Liver (tissue), 2 donors: ENCODE measurements around the gene B2M.

Source experiments
- MAX ChIP-seq: IDR thresholded peaks from 2 replicates; pipeline ENCODE4 v1.6.1; 2016; ENCODE audit warnings: antibody characterized with exemption
- TF ChIP-seq, protein P1 (sequence below): fragments of 150-350 bp; IDR thresholded peaks from 2 replicates; pipeline ENCODE4 v1.5.1; 2017; ENCODE audit warnings: improper control_type of control experiment, low read depth, low read length; ENCODE audit not compliant: missing input control
- donor health status: healthy.

GRCh38 chr15:44736181-44736765, 25.0 kb downstream of the B2M start, which contains the start of gene TRIM69:
- TF ChIP-seq, protein P1, sequence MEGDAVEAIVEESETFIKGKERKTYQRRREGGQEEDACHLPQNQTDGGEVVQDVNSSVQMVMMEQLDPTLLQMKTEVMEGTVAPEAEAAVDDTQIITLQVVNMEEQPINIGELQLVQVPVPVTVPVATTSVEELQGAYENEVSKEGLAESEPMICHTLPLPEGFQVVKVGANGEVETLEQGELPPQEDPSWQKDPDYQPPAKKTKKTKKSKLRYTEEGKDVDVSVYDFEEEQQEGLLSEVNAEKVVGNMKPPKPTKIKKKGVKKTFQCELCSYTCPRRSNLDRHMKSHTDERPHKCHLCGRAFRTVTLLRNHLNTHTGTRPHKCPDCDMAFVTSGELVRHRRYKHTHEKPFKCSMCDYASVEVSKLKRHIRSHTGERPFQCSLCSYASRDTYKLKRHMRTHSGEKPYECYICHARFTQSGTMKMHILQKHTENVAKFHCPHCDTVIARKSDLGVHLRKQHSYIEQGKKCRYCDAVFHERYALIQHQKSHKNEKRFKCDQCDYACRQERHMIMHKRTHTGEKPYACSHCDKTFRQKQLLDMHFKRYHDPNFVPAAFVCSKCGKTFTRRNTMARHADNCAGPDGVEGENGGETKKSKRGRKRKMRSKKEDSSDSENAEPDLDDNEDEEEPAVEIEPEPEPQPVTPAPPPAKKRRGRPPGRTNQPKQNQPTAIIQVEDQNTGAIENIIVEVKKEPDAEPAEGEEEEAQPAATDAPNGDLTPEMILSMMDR: no peak
- TF ChIP-seq MAX: no peak
